Lower lobe of right lung (tissue), 2 donors: Measurements from ENCODE around the gene UPB1. TPM values are rescaled to one million over a fixed set of nuclear protein-coding genes. Genes with fewer than 3 reads are reported as not detected.
"Not testable (repeated sequence)": the region's sequence is repeated elsewhere in the genome, so short reads cannot be mapped to it uniquely, and the experiment has no call there.

Experiments used
- ATAC-seq, 2 donors: fragments of 200-7000 bp; cut with Tn5 transposase; one replicate each; pipeline ENCODE4 v1.9.1; 2020 to 2022; ENCODE audit warnings: mild to moderate bottlenecking in 2 of 2, moderate library complexity in 2 of 2
- DNase-seq: peaks from one replicate; pipeline ENCODE4 v3.0.0-alpha.2; 2020
- H3K27ac ChIP-seq: fragments of 200-600 bp; one replicate; pipeline ENCODE4 v1.8.0; 2022
- H3K27me3 ChIP-seq: fragments of 200-600 bp; one replicate; pipeline ENCODE4 v1.8.0; 2022; ENCODE audit warnings: low read depth
- H3K36me3 ChIP-seq: fragments of 200-600 bp; one replicate; pipeline ENCODE4 v1.8.0; 2022; ENCODE audit warnings: mild to moderate bottlenecking
- H3K4me1 ChIP-seq: fragments of 200-600 bp; one replicate; pipeline ENCODE4 v1.8.0; 2022
- H3K4me3 ChIP-seq: fragments of 200-600 bp; one replicate; pipeline ENCODE4 v1.8.0; 2022; ENCODE audit warnings: mild to moderate bottlenecking
- H3K9me3 ChIP-seq: fragments of 200-600 bp; one replicate; pipeline ENCODE4 v1.8.0; 2022
- intact Hi-C: fragments of 100-400 bp; cut with DNase I; formaldehyde crosslinking; loops from one replicate; pipeline ENCODE4 v1.11.0; 2022
- total RNA-seq: library from RNA; stranded (reverse); fragmentation: NEBNext Ultra II Directional; extraction: Animal tissue kit (Norgen Biotek cat#: 25700); gene quantifications from one replicate; pipeline ENCODE4 v1.2.1, GENCODE V29; 2021
- TF ChIP-seq, protein P1 (sequence below): fragments of 200-600 bp; IDR thresholded peaks from one replicate; pipeline ENCODE4 v1.8.0; 2022; ENCODE audit warnings: antibody characterized with exemption, mild to moderate bottlenecking
- donor health status: DM: no; HTN: yes; CAD: no; lungs with severe emphysema.

The UPB1 gene
- total RNA-seq, 1 donor from 2014 or later = 1.2 TPM

DNA sequence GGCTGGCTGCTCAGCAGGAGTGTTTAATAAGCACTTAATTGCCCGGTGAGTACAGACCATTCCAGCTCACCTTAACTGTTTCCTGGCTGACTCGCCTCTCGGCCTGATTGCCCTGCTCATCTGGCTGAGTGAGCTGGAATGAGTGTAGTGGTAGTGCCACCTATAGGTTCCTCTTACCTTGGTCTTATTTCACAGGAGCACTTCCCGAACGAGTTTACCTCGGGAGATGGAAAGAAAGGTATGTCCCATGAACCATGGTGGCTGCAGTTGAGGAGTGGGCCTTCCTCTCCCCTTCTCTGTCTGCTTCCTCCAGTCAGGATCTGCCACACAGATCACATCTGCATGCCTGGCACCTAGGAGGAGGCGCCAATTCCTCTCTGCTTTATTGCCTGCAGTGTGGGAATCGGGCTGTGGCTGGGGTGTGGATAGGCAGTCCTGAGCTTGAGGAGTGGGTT lies 26.7 kb downstream of the UPB1 start:
- H3K27me3 ChIP-seq = no peaks in the 10 kb centered on the region
- H3K9me3 ChIP-seq = no peaks in the 10 kb centered on the region
- no peaks in the 10 kb centered on the region for H3K36me3 ChIP-seq
- peak; percentile 76 for DNase-seq
- H3K4me1 ChIP-seq = peaks cover 25% of the 10 kb centered on the region
- H3K27ac ChIP-seq = peak overlapping the region; percentile 49
- TF ChIP-seq, protein P1, sequence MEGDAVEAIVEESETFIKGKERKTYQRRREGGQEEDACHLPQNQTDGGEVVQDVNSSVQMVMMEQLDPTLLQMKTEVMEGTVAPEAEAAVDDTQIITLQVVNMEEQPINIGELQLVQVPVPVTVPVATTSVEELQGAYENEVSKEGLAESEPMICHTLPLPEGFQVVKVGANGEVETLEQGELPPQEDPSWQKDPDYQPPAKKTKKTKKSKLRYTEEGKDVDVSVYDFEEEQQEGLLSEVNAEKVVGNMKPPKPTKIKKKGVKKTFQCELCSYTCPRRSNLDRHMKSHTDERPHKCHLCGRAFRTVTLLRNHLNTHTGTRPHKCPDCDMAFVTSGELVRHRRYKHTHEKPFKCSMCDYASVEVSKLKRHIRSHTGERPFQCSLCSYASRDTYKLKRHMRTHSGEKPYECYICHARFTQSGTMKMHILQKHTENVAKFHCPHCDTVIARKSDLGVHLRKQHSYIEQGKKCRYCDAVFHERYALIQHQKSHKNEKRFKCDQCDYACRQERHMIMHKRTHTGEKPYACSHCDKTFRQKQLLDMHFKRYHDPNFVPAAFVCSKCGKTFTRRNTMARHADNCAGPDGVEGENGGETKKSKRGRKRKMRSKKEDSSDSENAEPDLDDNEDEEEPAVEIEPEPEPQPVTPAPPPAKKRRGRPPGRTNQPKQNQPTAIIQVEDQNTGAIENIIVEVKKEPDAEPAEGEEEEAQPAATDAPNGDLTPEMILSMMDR = peak; percentile 55
- ATAC-seq = peak; percentile 93 to 95
- H3K4me3 ChIP-seq = no peak overlapping the region
- intact Hi-C loops = no loop called here

DNA sequence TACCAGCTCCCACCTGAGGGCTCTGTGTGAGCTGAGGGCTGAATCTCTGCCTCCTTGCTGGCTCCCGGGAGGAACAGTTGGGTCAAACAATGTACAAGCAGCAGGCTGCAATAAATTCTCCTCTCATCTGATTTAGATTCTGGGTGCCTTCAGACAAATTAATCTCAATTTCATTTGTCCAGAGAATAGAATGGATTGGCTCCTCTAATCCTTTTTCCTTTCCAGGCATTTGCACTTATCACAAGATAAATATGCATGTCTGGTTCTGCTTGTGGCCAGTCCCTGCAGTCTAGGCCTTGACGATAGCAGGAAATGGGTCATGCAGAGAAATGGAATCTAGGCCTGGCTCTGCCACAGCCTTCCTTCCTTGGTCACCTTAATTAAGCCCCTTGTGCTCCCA lies 28.7 kb downstream of the UPB1 start:
- Histone ChIP-seq H3K9me3 (no peaks in the 10 kb centered on the region), H3K27ac (no peak overlapping the region), H3K27me3 (no peaks in the 10 kb centered on the region), H3K36me3 (no peaks in the 10 kb centered on the region), H3K4me3 (no peak overlapping the region), H3K4me1 (peaks cover 25% of the 10 kb centered on the region)
- intact Hi-C loops = no loop called here
- TF ChIP-seq, protein P1 = no peak
- ATAC-seq (no peak), DNase-seq (no peak)

DNA sequence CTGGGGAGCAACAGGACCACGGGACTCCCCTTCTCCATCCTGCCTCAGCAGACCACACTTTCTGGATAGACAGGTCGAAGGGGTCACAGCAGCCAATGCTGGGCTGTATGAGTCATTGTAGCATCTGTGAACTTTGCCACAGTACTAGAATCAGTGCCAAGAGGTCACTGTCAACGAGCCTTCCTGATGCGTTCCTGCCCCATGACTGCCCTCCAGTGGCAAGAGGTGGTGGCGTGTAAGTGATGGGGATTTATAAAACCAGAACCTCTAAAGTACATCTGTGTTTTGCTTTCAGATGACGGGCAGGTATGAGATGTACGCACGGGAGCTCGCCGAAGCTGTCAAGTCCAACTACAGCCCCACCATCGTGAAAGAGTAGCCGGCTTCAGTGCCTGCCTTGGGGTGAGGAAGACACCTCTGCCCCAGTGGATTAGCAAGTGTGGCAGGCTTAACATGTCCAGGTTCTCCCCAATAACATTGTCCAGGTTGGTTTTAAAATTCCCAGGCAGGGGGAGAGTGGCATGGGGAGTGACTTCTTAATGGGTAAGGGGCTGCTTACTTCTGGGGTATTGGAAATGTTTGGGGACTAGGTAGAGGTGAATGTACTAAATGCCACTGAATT lies 30.4 kb downstream of the UPB1 start:
- DNase-seq = peak; percentile 82
- intact Hi-C loops = no loop called here
- TF ChIP-seq, protein P1 = peak; percentile 86

DNA sequence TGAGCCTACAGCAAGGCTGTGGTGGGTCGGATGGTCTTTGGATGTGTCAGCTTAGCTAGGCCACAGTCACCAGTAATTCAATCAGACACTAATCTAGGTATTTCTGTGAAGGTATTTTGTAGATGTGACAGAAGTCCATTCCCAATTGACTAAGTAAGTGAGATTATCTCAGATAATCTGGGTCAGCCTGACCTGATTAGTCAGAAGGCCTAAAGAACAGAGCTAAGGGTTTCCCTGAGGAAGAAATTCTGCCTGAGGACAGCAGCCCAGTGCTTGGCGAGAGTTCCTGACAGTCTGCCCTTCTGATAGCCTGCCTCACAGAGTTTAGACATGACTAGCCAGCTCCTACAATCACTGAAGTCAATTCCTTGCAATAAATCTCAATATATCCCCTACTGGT lies 31.1 kb downstream of the UPB1 start:
- Histone ChIP-seq H3K27ac (no peak overlapping the region), H3K4me3 (no peak overlapping the region), H3K27me3 (no peaks in the 10 kb centered on the region), H3K9me3 (no peaks in the 10 kb centered on the region), H3K36me3 (no peaks in the 10 kb centered on the region), H3K4me1 (peaks cover 25% of the 10 kb centered on the region)
- intact Hi-C loops = no loop called here
- TF ChIP-seq, protein P1 = no peak
- DNase-seq (no peak), ATAC-seq (no peak)

More for the DNA sequence above, 30.4 kb downstream of the UPB1 start:
- Histone ChIP-seq H3K27me3 (no peaks in the 10 kb centered on the region), H3K27ac (no peak overlapping the region), H3K9me3 (no peaks in the 10 kb centered on the region), H3K4me3 (no peak overlapping the region), H3K4me1 (peaks cover 25% of the 10 kb centered on the region), H3K36me3 (no peaks in the 10 kb centered on the region)
- ATAC-seq = peak; percentile 75 to 85

DNA sequence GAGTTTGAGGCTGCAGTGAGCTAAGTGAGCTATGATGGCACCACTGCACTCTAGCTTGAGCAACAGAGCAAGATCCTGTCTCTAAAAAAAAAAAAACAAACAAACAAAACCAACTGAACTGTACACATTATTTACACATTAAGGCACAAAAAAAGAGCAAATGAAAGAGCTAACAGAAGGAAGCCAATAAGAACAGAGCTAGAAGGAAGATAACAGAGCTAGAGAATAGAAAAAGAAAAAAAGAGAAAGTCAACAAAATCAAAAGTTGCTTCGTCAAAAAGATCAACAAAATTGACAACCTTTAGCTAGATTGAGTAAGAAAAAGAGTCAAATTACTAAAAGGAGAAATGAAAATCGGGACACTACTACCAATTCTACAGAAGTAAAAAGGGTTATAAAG lies 34.8 kb downstream of the UPB1 start:
- DNase-seq = no peak
- no peak for ATAC-seq
- no peaks in the 10 kb centered on the region for H3K9me3 ChIP-seq
- no peak overlapping the region for H3K4me3 ChIP-seq
- no peaks in the 10 kb centered on the region for H3K36me3 ChIP-seq
- TF ChIP-seq, protein P1 = no peak
- intact Hi-C loops = no loop called here
- H3K27ac ChIP-seq = no peak overlapping the region
- H3K27me3 ChIP-seq = no peaks in the 10 kb centered on the region
- peaks cover 21% of the 10 kb centered on the region for H3K4me1 ChIP-seq

DNA sequence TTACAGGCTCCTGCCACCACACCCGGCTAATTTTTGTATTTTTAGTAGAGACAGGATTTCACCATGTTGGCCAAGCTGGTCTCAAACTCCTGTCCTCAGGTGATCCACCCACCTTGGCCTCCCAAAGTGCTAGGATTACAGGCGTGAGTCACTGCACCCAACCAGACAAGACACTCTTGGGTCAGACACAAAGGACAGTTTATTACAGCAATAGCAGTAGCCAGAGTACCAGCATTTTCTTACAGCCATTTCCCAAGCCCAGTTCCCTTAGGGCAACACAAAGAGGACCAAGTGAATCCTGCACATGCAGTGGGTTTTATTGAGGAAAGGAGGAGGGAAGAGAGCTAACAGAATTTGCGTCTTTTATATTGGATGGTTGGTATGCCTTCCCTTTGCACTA lies 35.8 kb downstream of the UPB1 start:
- peaks cover 10% of the 10 kb centered on the region for H3K4me1 ChIP-seq
- H3K27ac ChIP-seq = peak overlapping the region; percentile 6
- DNase-seq, H3K9me3 ChIP-seq, intact Hi-C loops, H3K27me3 ChIP-seq, H3K36me3 ChIP-seq, ATAC-seq, H3K4me3 ChIP-seq: not testable (repeated sequence)
